Measurements from ENCODE around the gene TOGARAM2.

DNA sequence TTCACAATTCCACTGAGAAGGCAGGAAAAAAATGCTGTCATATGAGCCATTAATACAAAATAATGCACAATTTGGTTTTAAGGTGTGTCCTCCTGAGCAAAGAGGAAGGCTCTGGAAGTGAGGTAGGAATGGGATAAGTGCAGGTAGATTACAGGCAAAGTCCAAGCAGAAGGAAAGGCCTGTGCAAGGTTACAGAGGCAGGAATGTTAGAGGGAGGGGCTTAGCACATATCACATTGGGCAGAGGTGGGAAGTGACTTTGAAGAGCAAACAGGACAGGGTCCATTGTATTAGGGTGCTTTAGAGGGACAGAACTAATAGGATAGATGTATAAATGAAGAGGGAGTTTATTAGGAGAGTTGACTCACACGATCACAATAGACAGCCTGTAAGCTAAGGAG, 119.5 kb downstream of the TOGARAM2 start:
- no peak for TF ChIP-seq CTCF (IDR thresholded peaks at IDR 0.05)
- no peak for TF ChIP-seq POLR2A (IDR thresholded peaks at IDR 0.05)
